GM10266 (cell line): Measurements from ENCODE around the gene KIFC3.

Experiments used
- DNase-seq: peaks from one replicate; pipeline ENCODE4 v3.0.0; 2012; ENCODE audit errors: extremely low spot score
- CTCF ChIP-seq: IDR thresholded peaks from 2 replicates; pipeline ENCODE4 v1.5.1; 2012; ENCODE audit warnings: mild to moderate bottlenecking, low read depth; ENCODE audit not compliant: control insufficient read depth, insufficient read depth; ENCODE audit errors: missing control alignments

KIFC3 gene

GRCh38 chr16:57801098-57801808 lies 1.0 kb downstream of the KIFC3 start:
- no peak for TF ChIP-seq CTCF
- DNase-seq, result peak; percentile 45

GRCh38 chr16:57800200-57801097 lies 1.8 kb downstream of the KIFC3 start:
- no peak for TF ChIP-seq CTCF
- peak; percentile 32 for DNase-seq

GRCh38 chr16:57799600-57800199 lies 2.6 kb downstream of the KIFC3 start:
- DNase-seq, result no peak
- TF ChIP-seq CTCF, result no peak

GRCh38 chr16:57798953-57799599 lies 3.2 kb downstream of the KIFC3 start:
- TF ChIP-seq CTCF, result no peak
- no peak for DNase-seq

- no peak for DNase-seq
- TF ChIP-seq CTCF, result no peak
Measured at GRCh38 chr16:57798267-57798810, 4.0 kb downstream of the KIFC3 start.

- no peak for DNase-seq
- no peak for TF ChIP-seq CTCF
Measured at GRCh38 chr16:57797526-57798266, 4.6 kb downstream of the KIFC3 start.
